Thyroid gland (tissue), 4 donors: Measurements from ENCODE around the gene CDH4. TPM values are rescaled to one million over a fixed set of nuclear protein-coding genes. Genes with fewer than 3 reads are reported as not detected.

ENCODE experiments used
- DNase-seq, 2 donors: peaks; one replicate each; pipeline ENCODE4 v3.0.0-alpha.2; 2019
- H3K27ac ChIP-seq, 3 donors: fragments of 200-600 bp; sonication (generic); 1 replicate in 2 of 3; 2 replicates in 1 of 3; pipeline ENCODE4 v1.5.1; 2016 to 2019; ENCODE audit warnings: mild to moderate bottlenecking in 1 of 3, moderate library complexity in 1 of 3
- H3K27me3 ChIP-seq: fragments of 200-600 bp; sonication (generic); one replicate; pipeline ENCODE4 v1.5.1; 2019
- H3K36me3 ChIP-seq, 2 donors: fragments of 200-600 bp; sonication (generic); one replicate each; pipeline ENCODE4 v1.5.1; 2016 to 2019
- H3K4me1 ChIP-seq, 2 donors: fragments of 200-600 bp; sonication (generic); one replicate each; pipeline ENCODE4 v1.5.1; 2017 to 2019
- H3K4me3 ChIP-seq, 3 donors: fragments of 200-600 bp; sonication (generic); replicated peaks in 1 of 3; 1 replicate in 2 of 3; 2 replicates in 1 of 3; pipeline ENCODE4 v1.5.1; 2016; ENCODE audit warnings: mild to moderate bottlenecking in 1 of 3
- H3K9me3 ChIP-seq: fragments of 200-600 bp; sonication (generic); one replicate; pipeline ENCODE4 v1.5.1; 2017
- CTCF ChIP-seq, 6 experiments: fragments of 200-600 bp in 3 of 6; fragments of 450-650 bp in 3 of 6; sonication (generic) in 3 of 6; IDR thresholded peaks; one replicate each; pipeline ENCODE4 v1.5.1; 2016 to 2019; ENCODE audit warnings: antibody characterized with exemption in 6 of 6, mild to moderate bottlenecking in 2 of 6, inconsistent platforms in 1 of 6, moderate library complexity in 1 of 6
- POLR2A ChIP-seq, 2 donors: fragments of 450-650 bp; IDR thresholded peaks; one replicate each; pipeline ENCODE4 v1.6.1; 2017; ENCODE audit warnings: antibody characterized with exemption in 2 of 2, mild to moderate bottlenecking in 2 of 2, moderate library complexity in 1 of 2
- WGBS, 2 donors: methylation state at CpG; one replicate each; pipeline ENCODE4 v1.1.5; 2017; 5-methylcytosine and 5-hydroxymethylcytosine counted together
- intact Hi-C: fragments of 100-400 bp; cut with DNase I; formaldehyde crosslinking; loops from one replicate; pipeline ENCODE4 v1.15.1; 2023
- total RNA-seq, 4 donors: library from RNA; depleted of rRNA; stranded (reverse); fragments of >200 nt; gene quantifications; one replicate each; pipeline ENCODE4 v1.2.3, GENCODE V29; 2016

CDH4 gene
- total RNA-seq, 4 donors from 2014 or later, result 0.22 to 0.29 (median 0.29) TPM; not detected in 1

GRCh38 chr20:61733216-61733615 is 481.2 kb downstream of the CDH4 start:
- WGBS, 2 donors, result 81 to 84% methylated on average over 13 of the region's 13 CpGs
- H3K27ac ChIP-seq, result no peak overlapping the region
- no peaks in the 10 kb centered on the region for H3K9me3 ChIP-seq
- H3K36me3 ChIP-seq, result no peaks in the 10 kb centered on the region
- no peak for DNase-seq
- H3K4me3 ChIP-seq, result no peak overlapping the region
- H3K27me3 ChIP-seq, result no peaks in the 10 kb centered on the region
- no peaks in the 10 kb centered on the region for H3K4me1 ChIP-seq
- intact Hi-C loops, result no loop called here
- TF ChIP-seq CTCF (IDR thresholded peaks at IDR 0.05), result no peak
- no peak for TF ChIP-seq POLR2A (IDR thresholded peaks at IDR 0.05)

GRCh38 chr20:61733891-61734732 is 482.1 kb downstream of the CDH4 start:
- WGBS, 2 donors, result 40 to 41% methylated on average over 23 to 28 of the region's 28 CpGs
- no peak for DNase-seq

GRCh38 chr20:61734733-61735502 is 482.9 kb downstream of the CDH4 start:
- no peaks in the 10 kb centered on the region for H3K27me3 ChIP-seq

More at GRCh38 chr20:61733891-61734732, 482.1 kb downstream of the CDH4 start:
- intact Hi-C loops, result no loop called here
- H3K27me3 ChIP-seq, result no peaks in the 10 kb centered on the region
- H3K27ac ChIP-seq, result no peak overlapping the region
- H3K9me3 ChIP-seq, result no peaks in the 10 kb centered on the region
- TF ChIP-seq CTCF (IDR thresholded peaks at IDR 0.05) (no peak), POLR2A (IDR thresholded peaks at IDR 0.05) (no peak)
- no peaks in the 10 kb centered on the region for H3K4me1 ChIP-seq
- no peaks in the 10 kb centered on the region for H3K36me3 ChIP-seq
- H3K4me3 ChIP-seq, result no peak overlapping the region

DNA sequence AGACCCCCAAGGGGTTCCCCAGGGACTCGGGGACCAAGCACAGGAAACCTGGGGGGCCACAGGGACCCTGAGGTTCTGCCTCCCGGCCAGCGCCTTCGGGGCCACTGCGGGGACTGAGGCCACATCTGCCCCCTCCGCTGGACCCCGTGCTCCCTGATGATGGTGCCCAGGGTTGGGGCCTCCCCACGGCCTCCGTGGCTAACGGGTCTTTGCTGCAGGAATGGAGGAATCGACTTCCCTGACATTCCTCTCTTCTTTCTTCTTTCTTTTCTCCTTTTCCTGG is 483.4 kb downstream of the CDH4 start:
- intact Hi-C loops, result no loop called here
- no peaks in the 10 kb centered on the region for H3K36me3 ChIP-seq
- no peak overlapping the region for H3K27ac ChIP-seq
- no peaks in the 10 kb centered on the region for H3K4me1 ChIP-seq
- no peak for DNase-seq
- H3K27me3 ChIP-seq, result no peaks in the 10 kb centered on the region
- 69 to 84% methylated on average over 10 of the region's 11 CpGs for WGBS, 2 donors
- no peaks in the 10 kb centered on the region for H3K9me3 ChIP-seq
- TF ChIP-seq CTCF (IDR thresholded peaks at IDR 0.05) (no peak), POLR2A (IDR thresholded peaks at IDR 0.05) (no peak)
- no peak overlapping the region for H3K4me3 ChIP-seq

More at GRCh38 chr20:61734733-61735502, 482.9 kb downstream of the CDH4 start:
- intact Hi-C loops, result no loop called here
- DNase-seq, result no peak
- Histone ChIP-seq H3K4me1 (no peaks in the 10 kb centered on the region), H3K4me3 (no peak overlapping the region), H3K36me3 (no peaks in the 10 kb centered on the region), H3K27ac (no peak overlapping the region), H3K9me3 (no peaks in the 10 kb centered on the region)
- 65 to 70% methylated on average over 25 to 26 of the region's 26 CpGs for WGBS, 2 donors
- TF ChIP-seq POLR2A (IDR thresholded peaks at IDR 0.05), result no peak
- TF ChIP-seq CTCF (IDR thresholded peaks at IDR 0.05), result no peak
